ENCODE results near the gene FAM13B. TPM values are rescaled to one million over a fixed set of nuclear protein-coding genes. Genes with fewer than 3 reads are reported as not detected.
"Not testable (repeated sequence)": the region's sequence is repeated elsewhere in the genome, so short reads cannot be mapped to it uniquely, and the experiment has no call there.

The FAM13B gene
- total RNA-seq = 10 to 100 TPM; 10.4 to 37.7 (median 20.2) TPM

- Histone ChIP-seq H3K27ac (peak within 1 kb of the TSS; percentile 98), H3K4me3 (peak within 1 kb of the TSS; percentile 88), H3K9me3 (no peaks in the 10 kb centered on the region), H3K4me1 (peaks cover 42% of the 10 kb centered on the region), H3K36me3 (no peaks in the 10 kb centered on the region), H3K27me3 (no peaks in the 10 kb centered on the region)
- TF ChIP-seq POLR2AphosphoS5 (IDR thresholded peaks at IDR 0.05) (peak in 2 of 3 donors; percentile 31 to 45), EP300 (IDR thresholded peaks at IDR 0.05) (no peak), POLR2A (IDR thresholded peaks at IDR 0.05) (peak in 1 of 2 donors; percentile 36)
- TF ChIP-seq, protein P1, sequence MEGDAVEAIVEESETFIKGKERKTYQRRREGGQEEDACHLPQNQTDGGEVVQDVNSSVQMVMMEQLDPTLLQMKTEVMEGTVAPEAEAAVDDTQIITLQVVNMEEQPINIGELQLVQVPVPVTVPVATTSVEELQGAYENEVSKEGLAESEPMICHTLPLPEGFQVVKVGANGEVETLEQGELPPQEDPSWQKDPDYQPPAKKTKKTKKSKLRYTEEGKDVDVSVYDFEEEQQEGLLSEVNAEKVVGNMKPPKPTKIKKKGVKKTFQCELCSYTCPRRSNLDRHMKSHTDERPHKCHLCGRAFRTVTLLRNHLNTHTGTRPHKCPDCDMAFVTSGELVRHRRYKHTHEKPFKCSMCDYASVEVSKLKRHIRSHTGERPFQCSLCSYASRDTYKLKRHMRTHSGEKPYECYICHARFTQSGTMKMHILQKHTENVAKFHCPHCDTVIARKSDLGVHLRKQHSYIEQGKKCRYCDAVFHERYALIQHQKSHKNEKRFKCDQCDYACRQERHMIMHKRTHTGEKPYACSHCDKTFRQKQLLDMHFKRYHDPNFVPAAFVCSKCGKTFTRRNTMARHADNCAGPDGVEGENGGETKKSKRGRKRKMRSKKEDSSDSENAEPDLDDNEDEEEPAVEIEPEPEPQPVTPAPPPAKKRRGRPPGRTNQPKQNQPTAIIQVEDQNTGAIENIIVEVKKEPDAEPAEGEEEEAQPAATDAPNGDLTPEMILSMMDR (IDR thresholded peaks at IDR 0.05) = no peak
- DNase-seq (ENCODE audit: low spot score in 2 of 2) = peak; percentile 84 to 91
- WGBS = 0% methylated on average over 34 of the region's 81 CpGs
These were observed at the start of gene FAM13B for GRCh38 chr5:138032572-138033385. FAM13B (minus strand) TSS chr5:138033079; CDS start chr5:138019111, 13,968 bp downstream.

- no peaks in the 10 kb centered on the region for H3K9me3 ChIP-seq
- H3K36me3 ChIP-seq = no peaks in the 10 kb centered on the region
- TF ChIP-seq EP300 (IDR thresholded peaks at IDR 0.05) (no peak), POLR2A (IDR thresholded peaks at IDR 0.05) (no peak), POLR2AphosphoS5 (IDR thresholded peaks at IDR 0.05) (no peak)
- TF ChIP-seq, protein P1 (IDR thresholded peaks at IDR 0.05) = no peak
- no peaks in the 10 kb centered on the region for H3K27me3 ChIP-seq
- no peaks in the 10 kb centered on the region for H3K4me1 ChIP-seq
- H3K4me3 ChIP-seq = no peak overlapping the region
- no peak for DNase-seq (ENCODE audit: low spot score in 2 of 2)
- no peak overlapping the region for H3K27ac ChIP-seq
- WGBS = 83% methylated on average over 4 of the region's 4 CpGs
These were observed 49.2 kb upstream of the FAM13B start for GRCh38 chr5:138082033-138082432.

DNA sequence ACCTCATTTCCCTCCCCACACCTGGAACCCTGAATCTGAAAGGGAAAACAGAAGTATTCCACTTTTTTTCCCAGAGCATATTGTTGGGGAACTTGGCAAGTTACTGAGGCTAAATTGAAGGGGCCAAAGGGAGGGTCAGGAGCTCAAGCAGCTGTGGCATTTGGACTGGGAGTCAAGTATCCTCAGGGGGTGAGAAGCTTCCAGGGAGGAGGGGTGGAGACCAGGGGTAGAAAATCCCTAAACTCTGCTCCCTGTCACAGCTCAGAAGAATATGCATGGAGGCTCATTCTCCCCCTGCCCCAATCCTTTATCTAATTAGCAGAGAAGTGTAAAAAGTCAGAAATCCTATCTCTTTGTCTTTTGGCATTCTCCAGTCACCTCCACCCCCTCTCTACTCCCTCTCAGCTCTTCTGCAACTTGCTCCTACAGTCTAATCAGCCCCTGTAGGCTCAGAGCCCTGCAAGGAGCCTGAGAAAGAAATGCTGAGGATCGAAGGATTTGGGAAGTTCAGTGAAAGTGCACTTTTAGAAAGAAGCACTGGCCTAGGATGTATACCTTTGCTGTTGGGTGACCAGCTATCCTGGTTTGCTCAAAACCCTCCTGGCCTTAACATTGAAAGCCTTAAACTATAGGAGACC lies 45.2 kb upstream of the FAM13B start:
- WGBS = 50% methylated on average over 1 of the region's 1 CpG
- TF ChIP-seq POLR2A (IDR thresholded peaks at IDR 0.05) = no peak
- no peak for TF ChIP-seq EP300 (IDR thresholded peaks at IDR 0.05)
- TF ChIP-seq POLR2AphosphoS5 (IDR thresholded peaks at IDR 0.05) = no peak
- TF ChIP-seq, protein P1 (IDR thresholded peaks at IDR 0.05) = no peak

GRCh38 chr5:138077064-138077696 lies 44.3 kb upstream of the FAM13B start:
- no peaks in the 10 kb centered on the region for H3K27me3 ChIP-seq
- no peaks in the 10 kb centered on the region for H3K9me3 ChIP-seq
- H3K27ac ChIP-seq = no peak overlapping the region
- H3K36me3 ChIP-seq = no peaks in the 10 kb centered on the region
- H3K4me3 ChIP-seq = no peak overlapping the region
- no peaks in the 10 kb centered on the region for H3K4me1 ChIP-seq
- WGBS = 28% methylated on average over 5 of the region's 5 CpGs
- peak in 1 of 2 donors; percentile 63 for DNase-seq (ENCODE audit: low spot score in 2 of 2)
- TF ChIP-seq EP300 (IDR thresholded peaks at IDR 0.05) = no peak
- TF ChIP-seq POLR2AphosphoS5 (IDR thresholded peaks at IDR 0.05) = no peak
- TF ChIP-seq, protein P1 (IDR thresholded peaks at IDR 0.05) = peak; percentile 65 to 75

More for the DNA sequence above, 45.2 kb upstream of the FAM13B start:
- Histone ChIP-seq H3K9me3 (no peaks in the 10 kb centered on the region), H3K27ac (no peak overlapping the region), H3K27me3 (no peaks in the 10 kb centered on the region), H3K4me3 (no peak overlapping the region), H3K4me1 (no peaks in the 10 kb centered on the region), H3K36me3 (no peaks in the 10 kb centered on the region)
- no peak for DNase-seq (ENCODE audit: low spot score in 2 of 2)

DNA sequence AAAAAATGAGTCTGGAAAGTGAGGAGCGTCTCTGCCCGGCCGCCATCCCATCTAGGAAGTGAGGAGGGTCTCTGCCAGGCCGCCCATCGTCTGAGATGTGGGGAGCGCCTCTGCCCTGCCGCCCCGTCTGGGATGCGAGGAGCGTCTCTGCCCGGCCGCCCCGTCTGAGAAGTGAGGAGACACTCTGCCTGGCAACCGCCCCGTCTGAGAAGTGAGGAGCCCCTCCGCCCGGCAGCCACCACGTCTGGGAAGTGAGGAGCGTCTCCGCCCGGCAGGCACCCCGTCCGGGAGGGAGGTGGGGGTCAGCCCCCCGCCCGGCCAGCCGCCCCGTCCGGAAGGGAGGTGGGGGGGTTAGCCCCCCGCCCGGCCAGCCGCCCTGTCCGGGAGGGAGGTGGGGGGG lies 37.1 kb upstream of the FAM13B start:
- H3K27ac ChIP-seq; H3K27me3 ChIP-seq; H3K9me3 ChIP-seq; H3K4me3 ChIP-seq; DNase-seq (ENCODE audit: low spot score in 2 of 2); H3K36me3 ChIP-seq; H3K4me1 ChIP-seq: not testable (repeated sequence)
- WGBS = no CpG with 5 or more reads among the region's 32 CpGs

Data from suprapubic skin (tissue), 4 donors.